Muscle of arm (tissue), 12 donors: ENCODE results near the gene DEXI. TPM values are rescaled to one million over a fixed set of nuclear protein-coding genes. Genes with fewer than 3 reads are reported as not detected.
"Not testable (repeated sequence)": the region's sequence is repeated elsewhere in the genome, so short reads cannot be mapped to it uniquely, and the experiment has no call there.

Source experiments
- DNase-seq: peaks from one replicate; pipeline ENCODE4 v3.0.0-alpha.2; 2013
- polyA plus RNA-seq, 12 donors: library from polyadenylated mRNA; unstranded; fragments of 120-200 nt; gene quantifications; one replicate each; pipeline ENCODE4 v1.2.1, GENCODE V29; 2013; ENCODE audit not compliant: insufficient read length in 12 of 12

The DEXI gene
- polyA plus RNA-seq, 12 donors, result 14.5 to 60.7 (median 51.0) TPM; not detected in 1

GRCh38 chr16:10944249-10945064 lies 2.2 kb upstream of the DEXI start, which contains the start of gene CLEC16A:
TSS of gene CLEC16A (plus strand) at chr16:10944564. CDS start at chr16:10944718, 154 bp downstream.
- DNase-seq, result peak; percentile 96

GRCh38 chr16:10943064-10943353 lies 741 bp upstream of the DEXI start:
- DNase-seq, result no peak

- not testable (repeated sequence) for DNase-seq
Observed at GRCh38 chr16:10941935-10942351, 325 bp downstream of the DEXI start.

GRCh38 chr16:10941127-10941933 lies 938 bp downstream of the DEXI start:
- no peak for DNase-seq

- DNase-seq, result no peak
Observed at GRCh38 chr16:10940501-10941079, 1.7 kb downstream of the DEXI start.

- DNase-seq, result no peak
Observed at GRCh38 chr16:10939649-10940234, 2.5 kb downstream of the DEXI start.

- DNase-seq, result no peak
Observed at GRCh38 chr16:10938796-10939648, 3.2 kb downstream of the DEXI start.

GRCh38 chr16:10938321-10938720 lies 3.9 kb downstream of the DEXI start:
- DNase-seq, result no peak

- no peak for DNase-seq
Observed at GRCh38 chr16:10937068-10937859, 5.0 kb downstream of the DEXI start.

- DNase-seq, result no peak
Observed at GRCh38 chr16:10936272-10936984, 5.8 kb downstream of the DEXI start.

- no peak for DNase-seq
Observed at GRCh38 chr16:10935226-10935915, 6.9 kb downstream of the DEXI start.

- no peak for DNase-seq
Observed at GRCh38 chr16:10934325-10935107, 7.8 kb downstream of the DEXI start.

- no peak for DNase-seq
Observed at GRCh38 chr16:10933865-10934264, 8.4 kb downstream of the DEXI start.

- DNase-seq, result no peak
Observed at GRCh38 chr16:10932959-10933710, 9.1 kb downstream of the DEXI start.

- no peak for DNase-seq
Observed at GRCh38 chr16:10931977-10932632, 10.2 kb downstream of the DEXI start.

GRCh38 chr16:10931134-10931533 lies 11.1 kb downstream of the DEXI start:
- no peak for DNase-seq

- DNase-seq, result no peak
Observed at GRCh38 chr16:10930755-10931093, 11.5 kb downstream of the DEXI start.
